ENCODE results near the gene GPR141.

The GPR141 gene

GRCh38 chr7:37771801-37772200, 88.2 kb downstream of the GPR141 start:
- no peak for TF ChIP-seq CTCF (IDR thresholded peaks at IDR 0.05; ENCODE audit: low read depth, low read length)
- no peak overlapping the region for H3K4me3 ChIP-seq (ENCODE audit: low read depth, low read length)
- no peaks in the 10 kb centered on the region for H3K27me3 ChIP-seq
- 0 out of 2 replicates have a peak, but pooled peaks cover 2% of the 10 kb centered on the region for H3K9me3 ChIP-seq
- H3K36me3 ChIP-seq: no peaks in the 10 kb centered on the region
- H3K4me1 ChIP-seq: no peaks in the 10 kb centered on the region
- DNase-seq: no peak

GRCh38 chr7:37775921-37776320, 92.4 kb downstream of the GPR141 start:
- 0 out of 2 replicates have a peak, but pooled peaks cover 2% of the 10 kb centered on the region for H3K9me3 ChIP-seq
- TF ChIP-seq CTCF (IDR thresholded peaks at IDR 0.05; ENCODE audit: low read depth, low read length): no peak
- DNase-seq: no peak
- H3K36me3 ChIP-seq: no peaks in the 10 kb centered on the region
- no peaks in the 10 kb centered on the region for H3K4me1 ChIP-seq
- H3K27me3 ChIP-seq: no peaks in the 10 kb centered on the region
- no peak overlapping the region for H3K4me3 ChIP-seq (ENCODE audit: low read depth, low read length)

GRCh38 chr7:37781156-37781555, 97.6 kb downstream of the GPR141 start:
- no peak for TF ChIP-seq CTCF (IDR thresholded peaks at IDR 0.05; ENCODE audit: low read depth, low read length)
- DNase-seq: no peak
- Histone ChIP-seq H3K9me3 (no peaks in the 10 kb centered on the region), H3K27me3 (no peaks in the 10 kb centered on the region), H3K4me3 (ENCODE audit: low read depth, low read length) (no peak overlapping the region), H3K4me1 (no peaks in the 10 kb centered on the region), H3K36me3 (no peaks in the 10 kb centered on the region)

- H3K27me3 ChIP-seq: no peaks in the 10 kb centered on the region
- H3K4me1 ChIP-seq: no peaks in the 10 kb centered on the region
- H3K4me3 ChIP-seq (ENCODE audit: low read depth, low read length): no peak overlapping the region
- TF ChIP-seq CTCF (IDR thresholded peaks at IDR 0.05; ENCODE audit: low read depth, low read length): no peak
- no peaks in the 10 kb centered on the region for H3K36me3 ChIP-seq
- H3K9me3 ChIP-seq: no peaks in the 10 kb centered on the region
- no peak for DNase-seq
Measured at GRCh38 chr7:37782166-37782565, 98.6 kb downstream of the GPR141 start.

- DNase-seq: no peak
- Histone ChIP-seq H3K36me3 (no peaks in the 10 kb centered on the region), H3K4me3 (ENCODE audit: low read depth, low read length) (no peak overlapping the region), H3K27me3 (no peaks in the 10 kb centered on the region), H3K4me1 (no peaks in the 10 kb centered on the region), H3K9me3 (no peaks in the 10 kb centered on the region)
- no peak for TF ChIP-seq CTCF (IDR thresholded peaks at IDR 0.05; ENCODE audit: low read depth, low read length)
Measured at GRCh38 chr7:37784015-37784414, 100.4 kb downstream of the GPR141 start.

- no peak for TF ChIP-seq CTCF (IDR thresholded peaks at IDR 0.05; ENCODE audit: low read depth, low read length)
Measured at GRCh38 chr7:37786741-37787569, 103.4 kb downstream of the GPR141 start.

More at GRCh38 chr7:37786741-37787569, 103.4 kb downstream of the GPR141 start:
- Histone ChIP-seq H3K36me3 (no peaks in the 10 kb centered on the region), H3K27me3 (no peaks in the 10 kb centered on the region), H3K9me3 (no peaks in the 10 kb centered on the region), H3K4me1 (no peaks in the 10 kb centered on the region), H3K4me3 (ENCODE audit: low read depth, low read length) (no peak overlapping the region)
- DNase-seq: no peak
